Activated CD8-positive, alpha-beta memory T cell treated with anti-CD3 and anti-CD28 coated beads, Interleukin-2, amount 50 U/mL, for 1 hour (primary cell): ENCODE data around the gene CXCL17.
"Not testable (repeated sequence)": the region's sequence is repeated elsewhere in the genome, so short reads cannot be mapped to it uniquely, and the experiment has no call there.

Source experiments
- DNase-seq: peaks from one replicate; pipeline ENCODE4 v3.0.0-alpha.2; 2020; ENCODE audit errors: extremely low read depth

The CXCL17 gene

GRCh38 chr19:42442833-42443232, at the start of gene CXCL17:
Gene CXCL17, minus strand, starts transcription at chr19:42442946. Its CDS starts 114 bp downstream, at chr19:42442832.
- no peak for DNase-seq

GRCh38 chr19:42488783-42489521, 46.2 kb upstream of the CXCL17 start:
- no peak for DNase-seq

GRCh38 chr19:42487798-42488178, 45.0 kb upstream of the CXCL17 start:
- no peak for DNase-seq

- no peak for DNase-seq
Observed at GRCh38 chr19:42487032-42487797, 44.5 kb upstream of the CXCL17 start.

GRCh38 chr19:42485036-42485435, 42.3 kb upstream of the CXCL17 start:
- not testable (repeated sequence) for DNase-seq

- DNase-seq = no peak
Observed at GRCh38 chr19:42480335-42481095, 37.8 kb upstream of the CXCL17 start.

GRCh38 chr19:42479736-42480135, 37.0 kb upstream of the CXCL17 start:
- no peak for DNase-seq

- DNase-seq = no peak
Observed at GRCh38 chr19:42478765-42479311, 36.1 kb upstream of the CXCL17 start.

GRCh38 chr19:42477933-42478332, 35.2 kb upstream of the CXCL17 start:
- DNase-seq = no peak

- DNase-seq = no peak
Observed at GRCh38 chr19:42477117-42477516, 34.4 kb upstream of the CXCL17 start.

- no peak for DNase-seq
Observed at GRCh38 chr19:42475366-42475765, 32.6 kb upstream of the CXCL17 start.

GRCh38 chr19:42474743-42475142, 32.0 kb upstream of the CXCL17 start:
- no peak for DNase-seq

GRCh38 chr19:42473686-42474085, 30.9 kb upstream of the CXCL17 start:
- no peak for DNase-seq

- DNase-seq = no peak
Observed at GRCh38 chr19:42472402-42473147, 29.8 kb upstream of the CXCL17 start.

- DNase-seq = no peak
Observed at GRCh38 chr19:42471554-42472249, 29.0 kb upstream of the CXCL17 start.

GRCh38 chr19:42469311-42470235, 26.8 kb upstream of the CXCL17 start:
- DNase-seq = no peak

- no peak for DNase-seq
Observed at GRCh38 chr19:42468273-42468796, 25.6 kb upstream of the CXCL17 start.

GRCh38 chr19:42467183-42467760, 24.5 kb upstream of the CXCL17 start:
- no peak for DNase-seq
